ENCODE data around the gene HMBS. TPM values are rescaled to one million over a fixed set of nuclear protein-coding genes. Genes with fewer than 3 reads are reported as not detected.

Gene HMBS
- total RNA-seq, 4 donors from 2014 or later = 8.7 to 31.1 (median 14.5) TPM

DNA sequence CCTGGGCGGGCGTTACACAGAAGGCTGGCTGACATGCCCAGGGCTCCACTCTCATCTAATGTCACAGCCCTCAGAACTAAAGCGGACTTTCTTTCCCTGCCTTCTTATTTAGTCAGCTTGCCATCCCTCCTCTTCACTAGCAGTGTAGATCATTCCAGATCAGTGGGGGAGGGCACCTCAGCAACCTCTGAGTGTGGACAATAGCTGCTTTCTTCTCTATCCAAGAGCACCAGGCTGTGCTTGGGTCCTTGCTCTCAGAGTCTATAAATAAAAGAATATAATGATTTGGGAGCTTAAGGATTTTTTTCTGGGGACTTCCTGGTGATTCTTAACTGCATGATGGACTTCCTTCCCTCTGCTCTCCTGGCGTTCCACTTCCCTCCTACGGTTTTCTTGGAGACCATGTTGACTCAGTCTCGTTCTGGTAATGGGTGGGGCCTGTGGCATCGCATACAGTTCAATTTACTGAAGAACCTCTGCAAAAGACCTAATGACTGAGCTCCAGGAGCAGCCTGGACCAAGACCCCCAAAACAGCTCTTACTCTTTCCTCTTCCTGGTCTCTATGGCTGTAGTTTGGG is 2.9 kb upstream of the HMBS start:
- in situ Hi-C loops (cut with MboI; ENCODE audit: low sequenced_read_pairs in 4 of 4) = no loop called here

DNA sequence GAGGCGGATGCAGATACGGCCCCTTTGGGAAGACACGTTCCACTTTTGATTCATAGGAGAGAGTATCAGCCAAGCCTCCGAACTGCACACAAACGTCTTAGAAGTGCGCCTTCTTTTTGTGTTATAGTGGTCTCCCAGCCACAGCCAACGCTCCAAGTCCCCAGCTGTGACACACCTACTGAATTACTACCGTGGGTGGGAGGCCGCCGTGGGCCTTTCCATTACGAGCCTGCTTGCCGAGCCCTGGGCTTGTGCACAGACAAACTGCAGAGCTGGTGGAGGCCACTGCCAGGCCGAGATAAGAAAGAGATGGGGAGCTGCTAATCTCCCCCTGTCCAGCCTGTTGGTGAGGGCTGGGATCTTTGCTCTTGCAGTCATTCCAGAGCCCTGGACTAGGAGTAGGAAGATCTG is 761 bp downstream of the HMBS start:
- Histone ChIP-seq H3K27me3 (no peaks in the 10 kb centered on the region), H3K9me3 (no peaks in the 10 kb centered on the region), H3K4me1 (peaks cover 15 to 17% of the 10 kb centered on the region in 2 donors), H3K4me3 (peak overlapping the region; percentile 77 to 99 (median 80)), H3K36me3 (peaks cover 4 to 23% of the 10 kb centered on the region in 2 donors), H3K27ac (peak overlapping the region; percentile 88 to 98 (median 94))
- ATAC-seq (no peak), DNase-seq (no peak)
- intact Hi-C loops (cut with DNase I; ENCODE audit: low total_unique reads) (loop anchor here (1.0 kb wide), 1 partner anchor 22 kb away; the partner anchor contains the start of gene C2CD2L), in situ Hi-C loops (cut with MboI; ENCODE audit: low sequenced_read_pairs in 4 of 4) (no loop called here)
- no peak for TF ChIP-seq POLR2A (IDR thresholded peaks at IDR 0.05)
- TF ChIP-seq, protein P1, sequence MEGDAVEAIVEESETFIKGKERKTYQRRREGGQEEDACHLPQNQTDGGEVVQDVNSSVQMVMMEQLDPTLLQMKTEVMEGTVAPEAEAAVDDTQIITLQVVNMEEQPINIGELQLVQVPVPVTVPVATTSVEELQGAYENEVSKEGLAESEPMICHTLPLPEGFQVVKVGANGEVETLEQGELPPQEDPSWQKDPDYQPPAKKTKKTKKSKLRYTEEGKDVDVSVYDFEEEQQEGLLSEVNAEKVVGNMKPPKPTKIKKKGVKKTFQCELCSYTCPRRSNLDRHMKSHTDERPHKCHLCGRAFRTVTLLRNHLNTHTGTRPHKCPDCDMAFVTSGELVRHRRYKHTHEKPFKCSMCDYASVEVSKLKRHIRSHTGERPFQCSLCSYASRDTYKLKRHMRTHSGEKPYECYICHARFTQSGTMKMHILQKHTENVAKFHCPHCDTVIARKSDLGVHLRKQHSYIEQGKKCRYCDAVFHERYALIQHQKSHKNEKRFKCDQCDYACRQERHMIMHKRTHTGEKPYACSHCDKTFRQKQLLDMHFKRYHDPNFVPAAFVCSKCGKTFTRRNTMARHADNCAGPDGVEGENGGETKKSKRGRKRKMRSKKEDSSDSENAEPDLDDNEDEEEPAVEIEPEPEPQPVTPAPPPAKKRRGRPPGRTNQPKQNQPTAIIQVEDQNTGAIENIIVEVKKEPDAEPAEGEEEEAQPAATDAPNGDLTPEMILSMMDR (IDR thresholded peaks at IDR 0.05 in 4 of 5, conservative IDR thresholded peaks at IDR 0.05 in 1 of 5) = no peak

More for the DNA sequence above, 2.9 kb upstream of the HMBS start:
- TF ChIP-seq, protein P1 (IDR thresholded peaks at IDR 0.05 in 4 of 5, conservative IDR thresholded peaks at IDR 0.05 in 1 of 5) = no peak
- TF ChIP-seq POLR2A (IDR thresholded peaks at IDR 0.05) = no peak
- DNase-seq = no peak
- Histone ChIP-seq H3K4me1 (peaks cover 15 to 17% of the 10 kb centered on the region in 2 donors), H3K27me3 (no peaks in the 10 kb centered on the region), H3K27ac (no peak overlapping the region), H3K9me3 (no peaks in the 10 kb centered on the region), H3K36me3 (peaks cover 12 to 60% of the 10 kb centered on the region in 2 donors), H3K4me3 (no peak overlapping the region)
- ATAC-seq = no peak
- intact Hi-C loops (cut with DNase I; ENCODE audit: low total_unique reads) = no loop called here

DNA sequence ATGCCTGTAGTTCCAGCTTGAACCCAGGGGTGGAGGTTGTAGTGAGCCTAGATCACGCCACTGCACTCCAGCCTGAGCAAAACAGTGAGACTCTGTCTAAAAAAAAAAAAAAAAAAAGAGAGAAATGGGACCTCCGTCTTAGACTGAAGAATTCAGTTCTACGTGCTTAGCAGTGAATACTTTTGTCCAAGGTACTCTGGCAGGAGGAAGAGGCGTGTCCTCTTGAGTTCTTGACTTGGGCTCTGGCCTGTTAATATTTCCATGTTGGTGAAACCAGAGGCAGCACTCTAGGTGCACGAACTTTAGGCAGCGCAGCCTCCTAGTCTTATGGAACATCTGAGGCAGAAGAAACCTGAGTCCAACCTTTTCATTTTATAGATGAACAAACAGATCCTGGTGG is 2.4 kb downstream of the HMBS start:
- Histone ChIP-seq H3K9me3 (no peaks in the 10 kb centered on the region), H3K36me3 (peaks cover 0 to 7% of the 10 kb centered on the region in 2 donors), H3K4me1 (peaks cover 15 to 17% of the 10 kb centered on the region in 2 donors), H3K4me3 (no peak overlapping the region), H3K27ac (no peak overlapping the region), H3K27me3 (no peaks in the 10 kb centered on the region)
- DNase-seq (no peak), ATAC-seq (no peak)
- no peak for TF ChIP-seq POLR2A (IDR thresholded peaks at IDR 0.05)
- TF ChIP-seq, protein P1 (IDR thresholded peaks at IDR 0.05 in 4 of 5, conservative IDR thresholded peaks at IDR 0.05 in 1 of 5) = no peak
- in situ Hi-C loops (cut with MboI; ENCODE audit: low sequenced_read_pairs in 4 of 4) = no loop called here
- intact Hi-C loops (cut with DNase I; ENCODE audit: low total_unique reads) = no loop called here

DNA sequence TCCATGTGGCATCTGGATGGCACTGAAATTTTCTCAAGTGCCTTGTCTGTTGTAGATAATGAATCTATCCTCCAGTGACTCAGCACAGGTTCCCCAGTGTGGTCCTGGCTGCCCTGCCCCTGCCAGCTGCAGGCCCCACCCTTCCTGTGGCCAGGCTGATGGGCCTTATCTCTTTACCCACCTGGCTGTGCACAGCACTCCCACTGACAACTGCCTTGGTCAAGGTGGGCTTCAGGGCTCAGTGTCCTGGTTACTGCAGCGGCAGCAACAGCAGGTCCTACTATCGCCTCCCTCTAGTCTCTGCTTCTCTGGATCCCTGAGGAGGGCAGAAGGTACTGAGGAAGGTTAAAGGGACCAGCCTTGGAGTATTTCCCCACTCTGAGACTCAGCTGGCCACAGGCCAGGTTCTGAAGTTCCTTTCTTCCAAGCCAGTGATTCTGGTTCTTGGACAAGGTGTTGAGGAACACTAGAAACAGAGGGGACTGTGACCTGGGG is 3.1 kb downstream of the HMBS start:
- Histone ChIP-seq H3K4me3 (no peak overlapping the region), H3K36me3 (peaks cover 0 to 3% of the 10 kb centered on the region in 2 donors), H3K9me3 (no peaks in the 10 kb centered on the region), H3K27me3 (no peaks in the 10 kb centered on the region), H3K27ac (no peak overlapping the region), H3K4me1 (peaks cover 15 to 19% of the 10 kb centered on the region in 2 donors)
- TF ChIP-seq, protein P1 (IDR thresholded peaks at IDR 0.05 in 4 of 5, conservative IDR thresholded peaks at IDR 0.05 in 1 of 5) = no peak
- no peak for TF ChIP-seq POLR2A (IDR thresholded peaks at IDR 0.05)
- in situ Hi-C loops (cut with MboI; ENCODE audit: low sequenced_read_pairs in 4 of 4) (no loop called here), intact Hi-C loops (cut with DNase I; ENCODE audit: low total_unique reads) (no loop called here)
- ATAC-seq (no peak), DNase-seq (no peak)

All from gastrocnemius medialis (tissue), 4 donors.